BJ (cell line): ENCODE results near the gene KIF5A. TPM values are rescaled to one million over a fixed set of nuclear protein-coding genes. Genes with fewer than 3 reads are reported as not detected.
A peak's percentile ranks its signal among the peaks of the same experiment; 100 is the strongest.
"Not testable (repeated sequence)": the region's sequence is repeated elsewhere in the genome, so short reads cannot be mapped to it uniquely, and the experiment has no call there.

Experiments
- CTCF ChIA-PET: fragments of 350-600 bp; formaldehyde crosslinking; extraction: SDS; loops from one replicate; lab custom pipeline; 2021; ENCODE audit warnings: antibody characterized with exemption, inconsistent platforms; lab: Yijun Ruan, JAX
- POLR2A ChIA-PET: fragments of 300-600 bp; sonication (Branson Sonifier 250); formaldehyde crosslinking; extraction: SDS; loops from one replicate; lab custom pipeline; 2021; ENCODE audit warnings: antibody characterized with exemption; lab: Charles Lee
- DNase-seq: peaks from one replicate; pipeline ENCODE4 v3.0.0-alpha.2; 2011; ENCODE audit warnings: low read depth
- H3K27me3 ChIP-seq: 2 replicates; pipeline ENCODE4 v1.6.0; 2011; ENCODE audit warnings: low read length; ENCODE audit not compliant: control insufficient read depth, insufficient read depth
- H3K36me3 ChIP-seq: 2 replicates; pipeline ENCODE4 v1.5.1; 2011; ENCODE audit warnings: low read length; ENCODE audit not compliant: control insufficient read depth, insufficient read depth
- H3K4me3 ChIP-seq: 2 replicates; pipeline ENCODE4 v1.5.1; 2011; ENCODE audit warnings: low read depth, mild to moderate bottlenecking, control low read depth, low read length
- polyA plus RNA-seq: library from polyadenylated mRNA; depleted of rRNA; stranded (reverse); fragments of >200 nt; gene quantifications from 2 replicates; pipeline ENCODE4 v1.2.3, GENCODE V29; 2011
- TF ChIP-seq, protein P1 (sequence below): IDR thresholded peaks from 2 replicates; pipeline ENCODE4 v1.5.1; 2011; ENCODE audit warnings: low read depth, mild to moderate bottlenecking, control low read depth, inconsistent platforms, low read length, moderate library complexity; ENCODE audit not compliant: insufficient read depth

KIF5A gene
- polyA plus RNA-seq, 1 experiment = 0.64 TPM

DNA sequence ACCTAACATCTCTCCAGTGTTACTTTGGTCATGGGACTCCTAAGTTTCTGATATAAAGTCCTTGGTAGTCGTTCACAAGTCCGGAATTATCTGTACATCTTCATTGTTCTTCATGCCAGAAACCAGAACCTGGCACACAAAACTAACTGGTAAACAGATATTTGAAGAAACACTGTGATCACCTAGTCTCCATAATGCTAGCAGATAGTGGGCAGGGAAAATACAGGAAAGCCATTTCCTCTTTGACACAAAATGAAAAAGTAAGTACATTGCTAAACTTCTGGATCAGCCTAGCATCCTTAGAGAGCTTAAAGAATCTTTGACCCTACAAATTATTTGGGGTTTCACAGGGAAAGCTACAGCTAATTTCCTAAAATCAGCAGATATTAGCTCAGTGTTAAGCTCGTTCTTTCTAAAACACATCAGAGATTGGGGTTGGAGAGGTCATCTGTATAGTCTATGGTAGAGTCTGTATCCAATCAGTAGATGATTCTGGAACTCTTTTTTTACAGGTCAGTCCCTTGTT is 34.4 kb upstream of the KIF5A start:
- POLR2A ChIA-PET = no interaction called here
- Histone ChIP-seq H3K27me3 (no peaks in the 10 kb centered on the region), H3K4me3 (no peak overlapping the region), H3K36me3 (peaks cover 49% of the 10 kb centered on the region)
- TF ChIP-seq, protein P1, sequence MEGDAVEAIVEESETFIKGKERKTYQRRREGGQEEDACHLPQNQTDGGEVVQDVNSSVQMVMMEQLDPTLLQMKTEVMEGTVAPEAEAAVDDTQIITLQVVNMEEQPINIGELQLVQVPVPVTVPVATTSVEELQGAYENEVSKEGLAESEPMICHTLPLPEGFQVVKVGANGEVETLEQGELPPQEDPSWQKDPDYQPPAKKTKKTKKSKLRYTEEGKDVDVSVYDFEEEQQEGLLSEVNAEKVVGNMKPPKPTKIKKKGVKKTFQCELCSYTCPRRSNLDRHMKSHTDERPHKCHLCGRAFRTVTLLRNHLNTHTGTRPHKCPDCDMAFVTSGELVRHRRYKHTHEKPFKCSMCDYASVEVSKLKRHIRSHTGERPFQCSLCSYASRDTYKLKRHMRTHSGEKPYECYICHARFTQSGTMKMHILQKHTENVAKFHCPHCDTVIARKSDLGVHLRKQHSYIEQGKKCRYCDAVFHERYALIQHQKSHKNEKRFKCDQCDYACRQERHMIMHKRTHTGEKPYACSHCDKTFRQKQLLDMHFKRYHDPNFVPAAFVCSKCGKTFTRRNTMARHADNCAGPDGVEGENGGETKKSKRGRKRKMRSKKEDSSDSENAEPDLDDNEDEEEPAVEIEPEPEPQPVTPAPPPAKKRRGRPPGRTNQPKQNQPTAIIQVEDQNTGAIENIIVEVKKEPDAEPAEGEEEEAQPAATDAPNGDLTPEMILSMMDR = no peak
- no peak for DNase-seq
- CTCF ChIA-PET = no interaction called here

DNA sequence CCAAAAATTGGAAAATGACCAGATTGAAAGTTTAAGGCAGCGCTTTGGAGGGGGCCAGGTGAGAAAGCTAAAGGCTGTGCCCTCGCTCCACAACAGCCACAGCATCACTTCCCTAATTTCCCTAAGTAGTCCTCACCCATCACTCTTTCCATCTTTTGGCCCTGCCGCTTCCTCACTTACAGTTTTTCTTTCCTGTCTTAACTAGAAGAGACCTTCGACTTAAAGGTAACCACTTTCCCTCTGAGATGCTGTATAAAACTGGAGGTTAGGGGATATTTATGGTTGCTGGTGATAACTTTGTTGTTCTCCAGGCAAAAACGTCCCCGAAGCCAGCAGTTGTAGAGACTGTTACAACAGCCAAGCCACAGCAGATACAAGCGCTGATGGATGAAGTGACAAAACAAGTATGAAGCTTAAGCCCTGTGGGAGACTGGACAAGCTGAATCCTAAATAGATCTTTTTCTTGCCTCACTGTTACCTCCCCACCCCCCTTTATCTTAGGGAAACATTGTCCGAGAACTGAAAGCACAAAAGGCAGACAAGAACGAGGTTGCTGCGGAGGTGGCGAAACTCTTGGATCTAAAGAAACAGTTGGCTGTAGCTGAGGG is 33.8 kb upstream of the KIF5A start:
- DNase-seq = no peak
- POLR2A ChIA-PET = no interaction called here
- Histone ChIP-seq H3K36me3 (peaks cover 49% of the 10 kb centered on the region), H3K27me3 (no peaks in the 10 kb centered on the region), H3K4me3 (no peak overlapping the region)
- TF ChIP-seq, protein P1 = no peak
- CTCF ChIA-PET = no interaction called here

DNA sequence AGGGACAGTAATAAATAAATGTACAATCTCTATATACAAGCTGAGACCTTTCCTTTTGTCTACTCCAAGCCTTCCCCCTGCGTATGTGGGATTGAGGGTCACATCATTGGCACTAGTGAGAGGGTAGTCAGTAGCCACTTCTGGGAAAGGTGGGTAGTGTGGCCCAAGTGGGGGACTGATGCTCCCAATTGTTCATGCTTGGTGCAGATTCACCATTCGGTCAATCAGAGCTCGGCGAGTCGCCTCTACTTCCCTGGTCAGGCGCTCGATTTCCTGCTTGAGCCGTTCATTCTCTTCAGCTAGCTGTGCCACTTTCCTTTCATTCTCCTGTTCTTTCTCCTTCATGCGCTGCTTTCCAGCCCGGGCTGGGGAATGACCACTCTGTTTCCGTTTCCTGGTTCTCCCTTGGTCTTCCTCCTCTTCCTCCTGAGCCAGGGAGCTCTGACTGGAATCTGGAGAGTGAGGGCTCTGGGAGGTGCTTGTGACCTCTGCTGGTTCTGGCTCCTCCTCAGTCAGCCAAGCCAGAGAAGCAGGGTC is 33.2 kb upstream of the KIF5A start:
- no peak overlapping the region for H3K4me3 ChIP-seq
- CTCF ChIA-PET = no interaction called here

DNA sequence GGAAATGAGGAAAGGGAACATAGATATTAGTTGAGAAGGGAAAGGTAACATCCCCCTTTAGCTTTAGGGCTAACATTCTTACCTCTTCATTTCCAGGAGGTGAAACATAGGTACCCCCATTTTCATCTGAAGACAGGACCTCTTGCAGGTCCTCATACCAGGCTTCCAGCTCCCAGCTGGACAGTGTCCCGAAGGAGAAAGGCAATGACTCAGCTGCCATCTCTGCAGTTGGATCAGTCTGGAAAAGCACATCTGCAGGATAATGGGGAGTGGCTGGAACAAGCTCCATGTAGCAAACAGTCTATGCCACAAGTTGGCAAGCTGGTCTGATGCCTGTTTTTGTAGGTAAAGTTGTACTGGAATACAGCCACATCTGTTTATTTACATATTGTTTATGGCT is 32.7 kb upstream of the KIF5A start:
- H3K36me3 ChIP-seq = peaks cover 37% of the 10 kb centered on the region
- ChIA-PET CTCF (no interaction called here), POLR2A (interaction anchor here (0.9 kb wide), 1 partner anchor 51 kb away, joined by 3 read pairs; no protein-coding TSS in a partner anchor)
- TF ChIP-seq, protein P1 = no peak
- H3K27me3 ChIP-seq = no peaks in the 10 kb centered on the region
- H3K4me3 ChIP-seq = no peak overlapping the region
- DNase-seq = peak; percentile 26

More for the DNA sequence above, 33.2 kb upstream of the KIF5A start:
- TF ChIP-seq, protein P1 = no peak
- Histone ChIP-seq H3K27me3 (no peaks in the 10 kb centered on the region), H3K36me3 (peaks cover 42% of the 10 kb centered on the region)
- DNase-seq = no peak
- POLR2A ChIA-PET = no interaction called here

DNA sequence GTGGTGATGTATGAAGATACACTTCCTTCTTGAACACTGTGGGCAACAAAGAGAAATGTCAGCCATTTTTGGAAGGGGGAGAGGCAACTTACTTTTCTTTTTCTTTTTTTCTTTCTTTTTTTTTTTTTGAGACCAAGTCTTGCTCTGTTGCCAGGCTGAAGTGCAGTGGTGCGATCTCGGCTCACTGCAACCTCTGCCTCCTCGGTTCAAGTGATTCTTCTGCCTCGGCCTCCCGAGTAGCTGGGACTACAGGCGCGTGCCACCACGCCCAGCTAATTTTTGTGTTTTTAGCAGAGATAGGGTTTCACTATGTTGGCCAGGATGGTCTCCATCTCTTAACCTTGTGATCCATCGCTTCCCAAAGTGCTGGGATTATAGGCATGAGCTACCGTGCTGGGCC is 32.1 kb upstream of the KIF5A start:
- H3K27me3 ChIP-seq, DNase-seq: not testable (repeated sequence)
- POLR2A ChIA-PET = interaction anchor here (0.6 to 0.9 kb wide), 2 partner anchors 52 to 126 kb away, joined by 3 to 4 read pairs; no protein-coding TSS in a partner anchor
- Histone ChIP-seq H3K4me3 (peak overlapping the region; percentile 76), H3K36me3 (peaks cover 33% of the 10 kb centered on the region)
- CTCF ChIA-PET = interaction anchor here (0.8 kb wide), 1 partner anchor 55 kb away, joined by 4 read pairs; no protein-coding TSS in a partner anchor
